HFFc6 (cell line): Measurements from ENCODE around the gene PCTP. TPM values are rescaled to one million over a fixed set of nuclear protein-coding genes. Genes with fewer than 3 reads are reported as not detected.

Experiments
- DNase-seq: peaks from one replicate; pipeline ENCODE4 v3.0.0-alpha.2; 2018
- H3K27ac Mint-ChIP-seq: 2 replicates; pipeline ENCODE4 v1.8.0; 2020; ENCODE audit warnings: mild to moderate bottlenecking, mixed read lengths
- H3K27me3 Mint-ChIP-seq: 2 replicates; pipeline ENCODE4 v1.8.0; 2021; ENCODE audit warnings: mild to moderate bottlenecking, moderate library complexity, mixed read lengths; ENCODE audit not compliant: insufficient read depth
- H3K36me3 Mint-ChIP-seq: 2 replicates; pipeline ENCODE4 v1.8.0; 2021; ENCODE audit warnings: low read depth, mixed read lengths
- H3K4me1 Mint-ChIP-seq: 2 replicates; pipeline ENCODE4 v1.8.0; 2020; ENCODE audit warnings: low read depth, mixed read lengths
- H3K4me3 Mint-ChIP-seq: 2 replicates; pipeline ENCODE4 v1.8.0; 2020; ENCODE audit warnings: mild to moderate bottlenecking, moderate library complexity, mixed read lengths
- H3K9me3 Mint-ChIP-seq: 2 replicates; pipeline ENCODE4 v1.8.0; 2020; ENCODE audit warnings: mild to moderate bottlenecking, mixed read lengths
- CTCF ChIP-seq: fragments of 200-600 bp; sonication (generic); IDR thresholded peaks from 2 replicates; pipeline ENCODE4 v1.5.0; 2021; ENCODE audit warnings: antibody characterized with exemption, mild to moderate bottlenecking
- total RNA-seq, 6 experiments: library from RNA; stranded (reverse); fragmentation: NEBNext Ultra II Directional; extraction: Animal tissue kit (Norgen Biotek cat#: 25700); gene quantifications; 2 replicates in 1 of 6; 3 replicates in 5 of 6; pipeline ENCODE4 v1.2.3, GENCODE V29; 2021

The PCTP gene
- total RNA-seq, 6 experiments from 2014 or later: 9.7 to 13.5 (median 11.2) TPM

- Mint-ChIP-seq H3K36me3 (no peaks in the 10 kb centered on the region), H3K27ac (no peak overlapping the region), H3K27me3 (peaks cover 6% of the 10 kb centered on the region), H3K9me3 (no peaks in the 10 kb centered on the region; the same call in 1 of the 2 replicates), H3K4me1 (no peaks in the 10 kb centered on the region; the same call in 1 of the 2 replicates), H3K4me3 (no peak overlapping the region)
- no peak for DNase-seq
- TF ChIP-seq CTCF: no peak
Observed at GRCh38 chr17:55816532-55817396, 65.9 kb downstream of the PCTP start.

GRCh38 chr17:55817397-55817709, 66.5 kb downstream of the PCTP start:
- DNase-seq: no peak
- Mint-ChIP-seq H3K27ac (no peak overlapping the region), H3K4me1 (no peaks in the 10 kb centered on the region; the same call in 1 of the 2 replicates), H3K27me3 (peaks cover 6% of the 10 kb centered on the region; the same call in 1 of the 2 replicates), H3K9me3 (no peaks in the 10 kb centered on the region; the same call in 1 of the 2 replicates), H3K36me3 (no peaks in the 10 kb centered on the region), H3K4me3 (no peak overlapping the region)
- no peak for TF ChIP-seq CTCF

DNA sequence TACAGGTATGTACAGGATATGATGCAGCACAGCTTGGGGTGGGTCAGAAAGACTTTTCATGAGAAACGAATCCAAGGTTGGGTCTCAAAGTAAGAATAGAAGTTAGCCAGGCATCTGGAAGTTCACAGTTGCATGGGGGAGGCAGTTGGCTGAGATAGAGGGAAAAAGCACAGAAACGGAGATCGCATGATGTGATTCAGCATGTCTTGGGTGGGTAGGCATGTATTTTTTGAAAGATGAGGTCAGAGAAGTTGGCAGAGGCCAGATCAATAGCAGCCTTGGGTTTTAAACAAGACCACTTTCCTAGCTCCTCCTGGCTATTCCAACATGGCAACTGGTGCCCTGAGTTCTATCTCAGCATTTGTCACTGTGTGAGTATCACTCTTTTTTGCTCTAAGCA, 67.2 kb downstream of the PCTP start:
- no peak overlapping the region for H3K4me3 Mint-ChIP-seq
- H3K4me1 Mint-ChIP-seq: no peaks in the 10 kb centered on the region; the same call in 1 of the 2 replicates
- TF ChIP-seq CTCF: no peak
- H3K36me3 Mint-ChIP-seq: no peaks in the 10 kb centered on the region
- no peaks in the 10 kb centered on the region; the same call in 1 of the 2 replicates for H3K9me3 Mint-ChIP-seq
- no peak for DNase-seq
- H3K27me3 Mint-ChIP-seq: peaks cover 6% of the 10 kb centered on the region; the same call in 1 of the 2 replicates
- H3K27ac Mint-ChIP-seq: no peak overlapping the region

GRCh38 chr17:55818451-55819375, 67.9 kb downstream of the PCTP start:
- no peak for TF ChIP-seq CTCF
- H3K27ac Mint-ChIP-seq: no peak overlapping the region
- H3K4me1 Mint-ChIP-seq: no peaks in the 10 kb centered on the region; the same call in 1 of the 2 replicates
- no peak overlapping the region for H3K4me3 Mint-ChIP-seq
- no peaks in the 10 kb centered on the region for H3K36me3 Mint-ChIP-seq
- peaks cover 6% of the 10 kb centered on the region; the same call in 1 of the 2 replicates for H3K27me3 Mint-ChIP-seq
- no peaks in the 10 kb centered on the region; the same call in 1 of the 2 replicates for H3K9me3 Mint-ChIP-seq
- no peak for DNase-seq

DNA sequence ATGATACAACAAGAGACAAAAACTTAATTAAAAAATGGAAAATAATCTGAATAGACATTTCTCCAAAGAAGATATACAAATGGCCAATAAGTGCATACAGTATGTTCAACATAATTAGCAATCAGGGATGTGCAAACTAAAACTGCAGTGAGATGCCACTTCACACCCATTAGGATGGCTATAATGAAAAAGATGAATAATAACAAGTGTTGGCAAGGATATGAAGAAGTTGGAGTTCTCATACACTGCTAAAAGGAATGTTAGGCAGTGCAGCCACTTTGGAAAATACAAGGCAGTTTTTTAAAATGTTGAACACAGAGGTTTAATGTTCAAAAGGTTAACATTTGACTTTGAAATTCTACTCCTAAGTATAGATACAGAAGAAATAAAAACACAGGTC, 69.8 kb downstream of the PCTP start:
- no peak for DNase-seq
- Mint-ChIP-seq H3K4me3 (no peak overlapping the region), H3K36me3 (no peaks in the 10 kb centered on the region), H3K4me1 (no peaks in the 10 kb centered on the region), H3K27me3 (peaks cover 2% of the 10 kb centered on the region; the same call in 1 of the 2 replicates), H3K27ac (no peak overlapping the region), H3K9me3 (no peaks in the 10 kb centered on the region; the same call in 1 of the 2 replicates)
- no peak for TF ChIP-seq CTCF
